ENCODE data around the gene COL5A1.

Gene COL5A1

DNA sequence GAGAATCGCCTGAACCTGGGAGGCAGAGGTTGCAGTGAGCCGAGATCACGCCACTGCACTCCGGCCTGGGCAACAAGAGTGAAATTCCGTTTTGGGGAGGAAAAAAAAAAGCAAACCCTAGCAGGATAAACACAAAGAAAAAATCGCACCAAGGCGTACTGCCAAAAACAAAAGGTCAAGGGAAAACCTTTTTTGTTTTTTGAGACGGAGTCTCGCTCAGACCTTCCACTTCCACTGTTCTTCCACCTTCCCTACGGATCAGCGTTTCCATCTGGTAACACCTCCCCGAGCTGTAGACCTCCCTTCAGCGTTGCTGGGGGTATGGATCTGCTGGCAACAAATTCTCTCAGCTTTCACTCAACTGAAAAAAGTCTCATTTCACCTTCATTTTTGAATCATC lies 218.9 kb downstream of the COL5A1 start:
- Mint-ChIP-seq H3K4me3 (no peak overlapping the region), H3K36me3 (ENCODE audit: insufficient read depth) (no peaks in the 10 kb centered on the region)
- no peak for ATAC-seq (replicated peaks; ENCODE audit: extremely low read depth, poor library complexity, severe bottlenecking)

DNA sequence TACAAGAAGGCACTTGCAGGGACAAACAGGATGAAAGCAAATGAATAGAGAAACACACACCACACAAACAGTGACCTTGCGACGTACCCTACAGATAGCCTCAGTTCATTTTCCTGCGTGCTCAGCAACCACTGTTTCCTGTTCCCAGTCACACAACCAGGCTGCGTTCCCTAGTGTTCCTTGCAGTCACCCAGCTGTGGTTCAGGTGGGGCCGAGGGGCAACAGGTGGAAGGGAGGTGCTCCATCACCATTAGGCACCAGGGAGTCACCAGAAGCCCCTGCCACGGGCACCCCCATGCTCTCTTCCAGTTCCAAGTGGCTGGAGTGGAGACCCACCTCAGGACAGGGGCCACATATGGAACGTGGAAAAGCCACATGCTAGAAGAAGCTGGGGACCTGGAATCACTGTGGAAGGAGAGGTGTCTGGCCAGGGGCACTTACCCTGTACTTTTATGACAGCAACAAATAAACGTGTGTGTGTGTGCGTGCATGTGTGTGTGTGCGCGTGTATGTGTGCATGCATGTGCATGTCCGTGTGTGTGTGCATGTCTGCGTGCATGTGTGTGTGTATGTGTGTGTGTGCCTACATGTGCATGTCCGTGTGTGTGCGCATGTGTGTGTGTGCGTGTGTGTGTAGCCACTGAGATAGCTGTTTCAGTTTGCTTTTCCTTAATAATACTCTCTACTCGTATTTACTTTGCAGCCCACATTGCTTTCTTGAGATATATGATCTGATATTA lies 220.2 kb downstream of the COL5A1 start:
- DNase-seq (ENCODE audit: low spot score in 2 of 2) (no peak), ATAC-seq (replicated peaks; ENCODE audit: extremely low read depth, poor library complexity, severe bottlenecking) (no peak)
- H3K36me3 Mint-ChIP-seq (ENCODE audit: insufficient read depth), result no peaks in the 10 kb centered on the region
- peaks cover 6% of the 10 kb centered on the region for H3K9me3 Mint-ChIP-seq
- H3K4me1 Mint-ChIP-seq, result no peaks in the 10 kb centered on the region
- H3K27ac Mint-ChIP-seq (ENCODE audit: low read depth), result no peak overlapping the region
- no peak overlapping the region for H3K4me3 Mint-ChIP-seq
- peaks cover 22% of the 10 kb centered on the region for H3K27me3 Mint-ChIP-seq

More for the DNA sequence above, 218.9 kb downstream of the COL5A1 start:
- Mint-ChIP-seq H3K9me3 (peaks cover 6% of the 10 kb centered on the region), H3K27me3 (peaks cover 32% of the 10 kb centered on the region), H3K27ac (ENCODE audit: low read depth) (no peak overlapping the region), H3K4me1 (no peaks in the 10 kb centered on the region)
- DNase-seq (ENCODE audit: low spot score in 2 of 2), result no peak

DNA sequence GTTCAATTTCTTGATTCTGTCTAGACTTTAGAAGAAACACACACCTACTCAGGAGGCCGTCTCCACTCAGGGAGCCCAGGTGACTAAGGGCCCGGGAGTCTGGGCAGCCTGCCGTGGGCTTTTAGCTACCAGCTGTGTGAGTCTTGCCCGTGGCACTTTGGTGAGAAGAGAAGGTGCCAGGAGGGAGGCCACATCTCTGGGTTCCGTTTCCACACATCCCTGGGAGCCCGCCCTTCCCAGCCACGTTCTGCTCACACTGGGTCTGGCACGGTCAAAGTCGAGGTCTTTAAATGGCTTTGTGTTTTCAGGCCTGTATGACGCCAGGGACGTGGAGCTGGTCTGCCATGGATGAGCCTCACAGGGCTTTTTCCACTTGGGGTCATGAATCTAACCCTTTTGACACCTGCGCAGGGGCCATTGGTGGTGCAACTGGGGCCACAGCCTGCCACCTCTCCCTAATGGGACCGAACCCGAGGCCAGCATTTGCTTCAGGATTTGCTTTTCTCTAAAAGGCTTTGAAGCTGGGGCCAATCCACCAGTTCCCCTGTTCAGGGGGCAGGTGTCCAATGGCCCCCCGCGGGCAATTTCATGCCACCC lies 221.8 kb downstream of the COL5A1 start:
- DNase-seq (ENCODE audit: low spot score in 2 of 2) (no peak), ATAC-seq (replicated peaks; ENCODE audit: extremely low read depth, poor library complexity, severe bottlenecking) (no peak)
- H3K27ac Mint-ChIP-seq (ENCODE audit: low read depth), result no peak overlapping the region
- no peaks in the 10 kb centered on the region for H3K9me3 Mint-ChIP-seq
- H3K27me3 Mint-ChIP-seq, result peaks cover 6% of the 10 kb centered on the region
- H3K4me1 Mint-ChIP-seq, result no peaks in the 10 kb centered on the region
- no peaks in the 10 kb centered on the region for H3K36me3 Mint-ChIP-seq (ENCODE audit: insufficient read depth)
- no peak overlapping the region for H3K4me3 Mint-ChIP-seq

DNA sequence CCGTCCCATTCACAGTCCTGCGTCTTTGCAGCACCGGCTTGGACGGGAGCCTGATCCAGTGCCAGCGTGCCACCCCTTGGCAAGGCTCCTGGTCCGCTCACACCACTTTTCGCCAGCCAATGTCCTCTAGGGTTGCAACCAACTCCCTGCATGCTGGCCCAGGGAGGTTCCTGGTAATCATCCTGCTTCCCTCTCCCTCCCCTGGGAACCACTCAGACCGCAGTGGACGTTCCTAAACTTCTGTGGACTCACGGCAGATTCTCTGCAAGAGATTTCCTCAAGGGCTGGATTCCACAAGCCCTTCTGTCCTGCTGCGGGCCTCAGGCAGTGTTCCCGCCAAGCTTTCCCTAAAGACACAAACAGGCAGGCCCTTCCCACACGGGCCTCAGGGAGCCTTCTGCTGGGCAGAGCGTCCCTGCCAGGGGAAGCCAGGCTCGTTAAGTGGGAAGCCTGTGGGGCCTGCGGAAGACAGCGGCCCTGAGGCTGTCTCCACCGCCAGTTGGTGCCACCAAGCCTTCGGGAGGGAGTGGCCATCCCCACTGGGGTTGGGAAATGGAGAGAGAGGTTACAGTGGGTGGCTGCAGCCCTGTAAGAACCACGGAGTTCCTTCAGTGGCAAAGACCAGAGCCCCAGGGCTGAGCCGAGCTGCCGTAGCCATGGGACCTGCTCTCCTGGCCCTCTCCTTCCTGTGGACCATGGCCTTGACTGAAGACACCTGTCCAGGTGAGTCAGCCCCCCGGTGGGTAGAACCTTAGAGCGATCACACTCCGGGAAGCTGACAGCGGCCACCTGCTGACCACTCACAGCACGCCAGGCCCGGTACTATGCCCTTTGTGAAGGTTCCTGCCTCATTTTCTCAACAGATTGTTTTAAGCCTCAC lies 222.6 kb downstream of the COL5A1 start:
- ATAC-seq (replicated peaks; ENCODE audit: extremely low read depth, poor library complexity, severe bottlenecking), result no peak
- Mint-ChIP-seq H3K4me3 (no peak overlapping the region), H3K27ac (ENCODE audit: low read depth) (no peak overlapping the region), H3K9me3 (no peaks in the 10 kb centered on the region), H3K4me1 (no peaks in the 10 kb centered on the region), H3K36me3 (ENCODE audit: insufficient read depth) (no peaks in the 10 kb centered on the region), H3K27me3 (no peaks in the 10 kb centered on the region)
- DNase-seq (ENCODE audit: low spot score in 2 of 2), result no peak

DNA sequence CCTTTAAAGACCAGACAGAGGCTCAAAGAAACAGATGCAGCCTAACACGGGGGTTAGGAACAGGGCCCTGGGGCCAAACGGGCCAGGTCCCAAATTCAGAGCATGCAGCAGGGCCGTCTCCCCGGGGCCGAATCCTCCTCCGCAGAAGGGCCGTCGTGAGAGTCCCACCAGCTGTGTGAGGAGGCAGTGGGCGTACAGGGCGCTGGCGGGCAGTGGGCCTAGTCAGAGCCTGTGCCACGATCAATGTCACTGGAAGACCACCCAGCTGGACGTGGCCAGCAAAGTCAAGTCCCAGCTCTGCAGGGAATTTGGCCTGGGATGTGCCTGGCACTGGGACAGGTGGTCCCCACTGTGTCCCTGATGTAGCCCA lies 223.2 kb downstream of the COL5A1 start:
- no peak for DNase-seq (ENCODE audit: low spot score in 2 of 2)
- Mint-ChIP-seq H3K4me3 (no peak overlapping the region), H3K27me3 (no peaks in the 10 kb centered on the region), H3K4me1 (no peaks in the 10 kb centered on the region), H3K36me3 (ENCODE audit: insufficient read depth) (no peaks in the 10 kb centered on the region), H3K27ac (ENCODE audit: low read depth) (no peak overlapping the region), H3K9me3 (no peaks in the 10 kb centered on the region)
- ATAC-seq (replicated peaks; ENCODE audit: extremely low read depth, poor library complexity, severe bottlenecking), result no peak

DNA sequence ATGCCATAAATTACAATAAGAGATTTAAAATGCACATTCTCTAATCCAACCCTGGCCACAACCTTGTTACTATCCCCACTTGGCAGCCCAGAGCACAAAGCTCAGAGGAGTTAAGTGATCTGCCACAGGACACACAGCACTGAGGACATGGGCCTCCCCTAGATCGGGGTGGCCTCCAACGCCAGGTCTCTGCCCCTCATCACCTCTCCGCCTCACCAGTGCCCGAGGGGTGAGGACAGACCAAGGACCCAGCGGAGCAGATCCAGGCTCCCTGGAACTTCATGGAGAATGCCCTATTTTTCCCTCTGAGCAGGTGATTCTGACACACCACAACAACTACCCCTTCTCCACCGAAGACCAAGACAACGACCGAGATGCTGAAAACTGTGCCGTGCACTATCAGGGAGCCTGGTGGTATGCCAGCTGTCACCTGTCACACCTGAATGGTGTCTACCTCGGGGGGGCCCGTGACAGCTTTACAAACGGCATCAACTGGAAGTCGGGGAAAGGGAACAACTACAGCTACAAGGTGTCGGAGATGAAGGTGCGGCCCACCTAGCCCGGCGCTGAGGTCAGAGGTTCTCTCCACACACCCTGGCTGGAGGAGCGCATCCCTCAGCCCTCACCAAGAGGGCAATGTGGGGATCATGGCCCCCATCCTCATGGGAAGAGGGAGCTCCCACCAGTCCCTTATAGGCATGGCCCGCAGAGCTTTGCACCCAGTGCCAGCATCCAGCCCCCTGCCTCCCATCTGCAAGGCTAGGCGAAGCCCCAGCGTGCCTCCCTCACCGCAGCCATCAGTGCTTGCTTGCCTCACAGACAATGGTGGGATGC lies 226.5 kb downstream of the COL5A1 start:
- H3K4me1 Mint-ChIP-seq, result no peaks in the 10 kb centered on the region
- no peak overlapping the region for H3K4me3 Mint-ChIP-seq
- H3K27me3 Mint-ChIP-seq, result no peaks in the 10 kb centered on the region
- H3K9me3 Mint-ChIP-seq, result no peaks in the 10 kb centered on the region
- H3K27ac Mint-ChIP-seq (ENCODE audit: low read depth), result no peak overlapping the region
- no peaks in the 10 kb centered on the region for H3K36me3 Mint-ChIP-seq (ENCODE audit: insufficient read depth)
- ATAC-seq (replicated peaks; ENCODE audit: extremely low read depth, poor library complexity, severe bottlenecking) (no peak), DNase-seq (ENCODE audit: low spot score in 2 of 2) (no peak)

DNA sequence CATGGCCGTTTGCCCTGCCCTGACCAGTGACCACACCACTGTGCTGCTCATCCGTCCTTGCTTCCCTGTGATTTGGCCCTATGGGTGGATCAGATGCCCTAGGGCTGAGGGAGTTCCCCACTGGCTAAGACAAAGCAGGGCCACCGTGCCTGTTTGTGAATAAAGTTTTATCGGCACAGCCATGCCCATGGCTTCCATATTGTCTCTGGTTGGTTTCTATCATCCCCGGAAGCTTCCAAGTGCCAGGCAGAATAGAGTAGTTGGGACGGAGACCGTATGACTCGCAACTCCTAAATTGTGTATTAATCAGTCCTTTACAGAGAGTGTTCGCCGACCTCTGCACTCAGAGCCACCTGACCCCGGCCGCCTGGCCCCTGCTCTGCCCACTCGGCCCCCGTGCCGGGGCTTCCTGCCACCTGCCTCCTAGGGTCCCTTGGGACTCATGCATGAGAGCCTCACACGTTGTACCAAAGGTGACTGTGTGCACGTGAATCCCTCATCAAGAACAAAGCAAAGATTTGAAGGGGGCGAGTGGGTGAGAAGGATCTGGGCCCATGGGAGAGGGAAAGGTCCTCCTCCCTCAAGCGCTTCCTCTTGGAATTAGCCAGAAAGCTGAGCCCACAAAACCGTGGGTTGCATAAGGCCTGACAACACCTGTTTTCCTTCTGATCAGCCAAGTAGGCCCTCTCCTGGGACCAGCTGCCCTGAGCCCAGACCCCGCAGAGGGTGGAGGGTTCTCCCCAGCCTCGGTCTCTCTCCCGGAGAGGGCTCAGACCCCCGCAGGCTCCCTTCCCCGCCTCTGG lies 227.3 kb downstream of the COL5A1 start:
- Mint-ChIP-seq H3K36me3 (ENCODE audit: insufficient read depth) (no peaks in the 10 kb centered on the region), H3K4me1 (no peaks in the 10 kb centered on the region), H3K9me3 (no peaks in the 10 kb centered on the region), H3K4me3 (no peak overlapping the region), H3K27ac (ENCODE audit: low read depth) (no peak overlapping the region), H3K27me3 (no peaks in the 10 kb centered on the region)
- ATAC-seq (replicated peaks; ENCODE audit: extremely low read depth, poor library complexity, severe bottlenecking) (no peak), DNase-seq (ENCODE audit: low spot score in 2 of 2) (no peak)

DNA sequence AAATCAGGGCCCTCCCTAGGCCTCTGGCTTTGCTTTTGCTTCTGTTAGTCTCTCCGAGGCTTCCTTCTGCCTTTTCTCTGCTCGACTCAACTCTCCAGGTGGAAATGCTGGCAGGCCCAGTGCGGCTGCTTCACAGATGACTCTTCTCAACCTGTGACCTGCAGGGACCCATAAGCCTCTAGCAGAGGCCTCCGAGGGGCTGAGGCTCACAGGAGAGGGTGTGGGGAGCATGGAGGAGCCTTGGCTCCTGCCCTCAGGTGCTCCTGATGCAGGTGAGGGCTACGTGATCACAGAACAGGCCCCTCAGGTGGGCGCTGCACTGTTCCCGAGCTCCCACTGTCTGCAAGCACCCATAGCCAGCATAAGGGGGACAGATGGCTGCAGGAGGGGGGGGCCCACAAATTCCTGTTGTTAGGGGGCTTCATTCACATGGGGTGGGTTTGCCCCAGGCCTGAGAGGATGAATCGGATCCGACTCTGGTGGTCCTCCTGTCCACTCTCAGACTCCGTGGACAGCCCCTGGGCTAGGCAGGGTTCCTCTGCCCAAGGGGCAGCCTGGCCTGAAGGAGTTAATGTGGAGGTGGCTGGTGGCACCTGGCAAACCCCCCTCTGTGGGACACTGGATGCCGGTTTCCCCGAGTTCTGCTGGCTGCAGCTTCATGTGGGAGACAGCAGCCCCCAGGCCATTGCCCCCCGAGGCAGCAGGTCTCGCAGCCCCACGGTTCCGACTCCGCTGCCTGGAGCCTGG lies 228.1 kb downstream of the COL5A1 start:
- Mint-ChIP-seq H3K4me3 (no peak overlapping the region), H3K9me3 (no peaks in the 10 kb centered on the region), H3K27ac (ENCODE audit: low read depth) (no peak overlapping the region), H3K4me1 (no peaks in the 10 kb centered on the region), H3K27me3 (no peaks in the 10 kb centered on the region), H3K36me3 (ENCODE audit: insufficient read depth) (no peaks in the 10 kb centered on the region)
- no peak for ATAC-seq (replicated peaks; ENCODE audit: extremely low read depth, poor library complexity, severe bottlenecking)
- no peak for DNase-seq (ENCODE audit: low spot score in 2 of 2)

DNA sequence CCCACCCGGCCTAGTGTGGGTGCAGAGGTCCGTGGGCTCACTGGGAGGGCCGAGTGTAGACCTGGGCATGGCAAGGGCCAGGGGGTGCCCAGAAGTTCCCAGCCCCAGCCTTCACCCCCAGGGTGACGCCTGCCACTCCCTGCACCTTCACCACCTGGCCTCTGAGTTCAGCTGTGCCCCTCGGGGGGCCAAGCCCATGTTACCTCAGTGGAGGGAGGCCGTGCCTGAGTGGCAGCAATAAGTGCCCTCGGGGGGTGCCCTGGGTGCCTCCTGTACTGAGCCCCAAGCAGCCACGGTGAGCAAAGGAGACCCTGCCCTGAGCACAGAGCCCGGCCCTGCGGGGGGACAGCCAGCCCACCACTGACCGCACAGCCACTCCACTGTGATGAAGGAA lies 228.7 kb downstream of the COL5A1 start:
- Mint-ChIP-seq H3K27ac (ENCODE audit: low read depth) (no peak overlapping the region), H3K36me3 (ENCODE audit: insufficient read depth) (no peaks in the 10 kb centered on the region), H3K27me3 (no peaks in the 10 kb centered on the region), H3K4me1 (no peaks in the 10 kb centered on the region), H3K4me3 (no peak overlapping the region), H3K9me3 (no peaks in the 10 kb centered on the region)
- ATAC-seq (replicated peaks; ENCODE audit: extremely low read depth, poor library complexity, severe bottlenecking) (no peak), DNase-seq (ENCODE audit: low spot score in 2 of 2) (no peak)

DNA sequence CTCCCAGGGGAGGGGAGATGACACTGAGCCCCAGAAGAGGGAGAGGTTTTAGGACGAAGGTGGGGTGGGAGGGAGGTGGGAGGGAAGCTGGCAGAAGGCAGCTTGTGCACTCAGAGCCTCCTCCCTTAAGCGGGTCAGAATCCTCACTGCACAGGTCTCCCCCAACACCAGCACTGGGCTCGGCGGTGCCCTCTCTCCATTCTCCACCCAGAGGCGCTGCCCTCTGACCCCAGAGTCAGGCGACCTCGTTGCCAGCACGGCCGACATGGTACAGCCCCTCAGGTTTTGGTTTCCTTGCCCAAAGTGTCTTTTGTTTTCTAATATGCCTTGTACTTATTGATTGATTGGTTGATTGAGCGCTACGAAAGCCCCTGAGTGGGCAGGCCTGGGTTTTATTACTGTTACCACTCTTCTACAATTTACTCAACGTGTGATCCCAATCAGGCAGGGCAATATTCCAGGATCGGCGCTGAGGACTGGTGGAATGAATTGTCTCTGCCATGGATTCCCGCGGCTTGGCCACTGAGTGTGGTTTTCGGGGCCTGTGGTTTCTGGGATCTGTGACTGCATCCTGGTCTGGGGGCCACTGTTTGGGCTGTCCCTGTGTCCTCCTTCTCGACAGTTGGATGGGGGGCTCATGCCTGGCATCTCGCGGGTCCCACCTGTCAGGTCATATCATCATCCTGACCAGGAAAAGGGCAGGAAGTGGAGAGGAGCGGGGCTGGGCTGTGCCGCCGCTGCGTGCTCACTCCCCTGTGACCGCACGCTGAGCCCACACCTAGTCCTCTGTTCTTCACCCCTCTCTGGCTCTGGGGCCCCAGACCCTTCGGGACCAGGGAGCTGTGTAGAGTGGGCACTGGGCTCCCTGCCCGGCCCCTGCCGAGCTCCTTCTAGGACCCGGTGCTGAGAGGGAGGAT lies 229.4 kb downstream of the COL5A1 start:
- Mint-ChIP-seq H3K27me3 (no peaks in the 10 kb centered on the region), H3K4me3 (no peak overlapping the region), H3K27ac (ENCODE audit: low read depth) (no peak overlapping the region), H3K36me3 (ENCODE audit: insufficient read depth) (no peaks in the 10 kb centered on the region), H3K4me1 (no peaks in the 10 kb centered on the region), H3K9me3 (no peaks in the 10 kb centered on the region)
- ATAC-seq (replicated peaks; ENCODE audit: extremely low read depth, poor library complexity, severe bottlenecking), result no peak
- DNase-seq (ENCODE audit: low spot score in 2 of 2), result no peak

Data from central memory CD8-positive, alpha-beta T cell (primary cell).